Activated CD4-positive, alpha-beta T cell treated with anti-CD3 and anti-CD28 coated beads for 48 hours (primary cell): ENCODE data around the gene EDAR.

Source experiments
- DNase-seq: peaks from one replicate; pipeline ENCODE4 v3.0.0-alpha.2; 2020

The EDAR gene

GRCh38 chr2:108923019-108923700 lies 65.9 kb downstream of the EDAR start:
- no peak for DNase-seq

DNA sequence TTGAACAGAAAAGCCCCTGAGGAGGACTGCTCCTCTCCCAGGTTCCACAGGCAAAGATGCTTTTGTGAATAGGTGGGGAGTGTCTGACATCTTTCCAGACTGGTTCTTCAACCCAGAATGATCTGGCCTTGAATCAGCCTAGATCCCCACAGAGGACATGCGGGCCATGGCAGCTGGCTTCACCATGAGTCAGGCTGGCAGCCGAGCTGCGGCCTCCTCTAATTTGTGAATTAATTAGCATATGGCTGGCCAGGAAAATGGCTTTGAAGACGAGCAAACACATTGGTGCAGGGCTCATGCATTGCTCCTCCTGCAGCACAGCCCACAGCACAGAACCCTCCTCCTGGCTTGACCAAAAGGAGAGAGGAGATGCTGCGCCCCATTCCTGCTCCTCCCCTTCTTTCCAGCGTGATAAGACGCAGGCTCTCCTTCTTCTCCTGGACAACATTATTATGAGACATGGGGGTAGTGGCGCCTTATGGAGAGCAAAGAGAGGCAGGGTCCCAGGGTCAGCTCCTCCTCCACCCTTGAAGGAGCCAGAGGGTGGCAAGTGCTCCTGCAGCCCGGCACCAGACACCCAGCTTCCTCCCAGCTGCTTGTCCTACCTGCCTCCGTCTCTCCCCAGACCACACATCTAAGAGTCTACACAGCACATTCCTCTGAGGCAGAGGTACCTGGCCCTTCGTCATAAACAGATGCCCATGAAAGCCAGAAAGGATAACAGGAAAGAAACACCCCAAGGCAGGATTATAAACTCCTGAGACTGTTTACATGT lies 66.7 kb downstream of the EDAR start:
- DNase-seq, result no peak

GRCh38 chr2:108921096-108922030 lies 67.7 kb downstream of the EDAR start:
- no peak for DNase-seq

GRCh38 chr2:108920686-108921085 lies 68.3 kb downstream of the EDAR start:
- DNase-seq, result no peak

GRCh38 chr2:108919571-108920373 lies 69.2 kb downstream of the EDAR start:
- DNase-seq, result no peak

- no peak for DNase-seq
Observed at GRCh38 chr2:108918941-108919341, 70.1 kb downstream of the EDAR start.

DNA sequence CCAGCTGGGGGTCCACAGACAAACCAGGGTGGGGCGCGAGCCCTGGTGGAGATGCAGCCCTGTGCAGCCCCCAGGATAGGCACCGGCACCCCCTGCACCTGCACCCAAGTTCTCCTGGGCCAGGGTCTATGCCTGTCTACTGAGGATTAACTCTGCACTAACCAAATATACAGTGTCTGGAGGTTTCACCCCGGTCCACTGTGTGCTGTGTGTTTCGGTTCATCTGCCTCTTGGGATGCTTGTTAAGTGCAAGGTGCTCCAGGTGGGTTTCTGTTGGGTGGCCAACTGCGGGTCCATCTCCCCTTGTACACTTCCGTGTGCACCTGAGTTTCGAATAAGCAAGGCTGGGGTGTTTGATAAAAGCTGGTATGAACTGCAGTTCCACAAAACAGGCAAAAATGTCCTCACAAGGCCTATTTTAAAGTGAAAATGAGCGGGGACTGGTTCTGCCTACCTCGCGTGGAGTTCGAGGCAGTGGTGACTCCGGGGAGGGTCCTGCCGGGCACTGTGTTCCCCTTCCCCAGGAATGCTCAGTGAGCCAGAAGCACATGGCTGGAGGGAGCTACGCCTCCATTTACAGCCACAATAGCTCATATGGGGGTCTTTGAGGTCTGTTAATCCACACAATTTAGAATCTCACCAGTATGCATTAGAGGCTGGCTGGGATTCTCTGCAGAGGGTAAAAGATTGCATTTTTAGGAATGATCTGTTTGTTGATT lies 70.7 kb downstream of the EDAR start:
- no peak for DNase-seq

DNA sequence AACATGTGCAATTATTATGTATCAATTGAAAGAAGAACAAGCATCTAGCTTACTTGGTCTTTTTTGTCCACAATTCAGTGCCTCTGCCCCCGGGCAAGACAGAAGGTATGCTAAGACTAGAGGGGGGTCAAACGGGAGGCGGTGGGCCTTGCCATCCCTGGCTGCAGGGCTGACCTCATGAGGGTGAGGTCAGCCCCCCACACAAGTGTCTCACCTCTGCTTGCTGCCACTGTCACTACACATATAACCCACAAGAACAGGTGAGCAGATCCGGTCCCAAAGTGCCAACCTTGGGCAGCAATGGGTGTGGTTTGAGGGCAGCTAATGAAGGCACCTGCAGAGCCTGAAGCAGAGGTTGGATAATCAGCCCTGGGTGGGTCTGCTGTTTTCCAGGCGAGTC lies 71.5 kb downstream of the EDAR start:
- no peak for DNase-seq

- DNase-seq, result no peak
Observed at GRCh38 chr2:108916796-108917421, 72.1 kb downstream of the EDAR start.

GRCh38 chr2:108916122-108916795 lies 72.8 kb downstream of the EDAR start:
- DNase-seq, result no peak

DNA sequence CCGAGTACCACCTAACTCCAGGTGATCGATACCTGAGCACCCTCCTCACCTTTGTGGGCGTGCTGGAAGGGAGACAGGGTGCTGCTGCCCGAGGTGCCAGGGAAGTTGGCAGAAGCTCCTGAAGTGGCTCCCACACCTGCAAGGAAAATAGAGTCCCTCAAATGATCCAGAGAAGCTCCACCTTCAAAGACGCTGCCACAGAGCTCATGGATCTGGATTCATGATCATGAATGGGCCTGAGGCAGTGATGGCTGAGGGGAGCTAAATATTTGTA lies 76.5 kb downstream of the EDAR start:
- no peak for DNase-seq

DNA sequence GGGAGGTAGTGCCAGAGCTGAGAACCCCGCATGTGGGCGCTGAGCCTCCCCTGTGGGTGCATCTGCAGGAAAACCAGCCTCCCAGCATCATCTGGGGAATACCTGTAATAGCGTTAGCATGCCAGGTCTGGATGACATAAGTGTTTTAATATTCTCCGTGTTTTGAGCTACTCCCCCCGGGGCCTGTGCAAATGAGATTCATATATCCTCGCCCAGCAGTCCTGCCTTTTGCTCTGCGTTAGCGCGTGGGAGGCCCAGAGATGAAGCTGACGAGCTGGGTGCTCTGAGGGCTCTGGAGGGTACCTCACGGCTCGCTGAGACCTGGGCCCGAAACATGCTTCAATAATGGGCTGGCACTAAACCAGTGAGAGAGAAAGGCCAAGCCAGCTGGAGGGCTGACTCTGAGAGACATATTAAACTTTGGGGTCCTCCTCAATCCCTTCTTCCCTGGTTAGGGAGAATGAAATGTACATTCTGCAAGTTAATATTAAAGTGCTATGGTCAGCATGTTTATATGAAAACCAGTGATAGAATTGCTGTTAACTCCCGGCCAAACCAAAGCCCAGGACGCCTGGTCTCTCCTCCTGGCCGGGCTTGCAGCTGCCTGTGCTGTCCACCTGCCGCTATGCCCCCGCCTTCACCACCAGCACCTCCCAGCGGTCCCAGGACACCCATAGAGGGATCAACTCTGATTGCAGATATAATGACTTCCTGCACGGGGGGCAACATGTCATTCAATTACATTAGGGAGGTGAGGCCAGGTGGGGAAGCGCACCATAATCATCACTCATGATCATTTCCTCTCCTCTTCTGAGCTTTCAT lies 77.0 kb downstream of the EDAR start:
- DNase-seq, result no peak

GRCh38 chr2:108911401-108911800 lies 77.6 kb downstream of the EDAR start:
- no peak for DNase-seq

- DNase-seq, result no peak
Observed at GRCh38 chr2:108910541-108911396, 78.3 kb downstream of the EDAR start.

GRCh38 chr2:108910011-108910431 lies 79.0 kb downstream of the EDAR start:
- DNase-seq, result no peak

- DNase-seq, result no peak
Observed at GRCh38 chr2:108909275-108909823, 79.7 kb downstream of the EDAR start.

DNA sequence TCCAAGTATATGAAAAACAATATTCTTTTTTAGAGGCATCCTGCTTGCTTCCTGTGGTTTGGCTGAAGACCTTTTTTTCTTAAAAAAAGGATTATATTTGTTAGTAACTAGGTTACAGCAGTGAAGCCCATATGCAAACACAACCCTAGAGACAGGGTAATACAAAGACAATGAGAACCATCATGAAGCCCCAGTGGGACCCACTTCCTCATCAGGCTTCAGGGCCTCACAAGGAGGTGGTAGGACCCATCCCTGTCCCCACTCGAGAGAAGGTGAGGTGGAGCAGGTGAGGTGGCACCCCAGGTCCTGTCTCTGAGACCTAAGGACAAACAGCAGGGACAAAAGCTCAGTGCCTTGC lies 80.3 kb downstream of the EDAR start:
- no peak for DNase-seq

GRCh38 chr2:108907822-108908712 lies 81.0 kb downstream of the EDAR start:
- DNase-seq, result no peak
